Neural cell (in vitro differentiated cells): ENCODE data around the gene ETNK2. TPM values are rescaled to one million over a fixed set of nuclear protein-coding genes. Genes with fewer than 3 reads are reported as not detected.

Experiments used
- H2AFZ ChIP-seq: fragments of 200-600, 300-800 bp; sonication (generic), shearing (Covaris generic); 2 replicates; pipeline ENCODE4 v1.6.0; 2014; ENCODE audit warnings: low read depth, mild to moderate bottlenecking, antibody characterized with exemption, low read length, moderate library complexity
- H3F3A ChIP-seq: fragments of 200-600 bp; shearing (Covaris generic); 2 replicates; pipeline ENCODE4 v1.6.1; 2016; ENCODE audit warnings: mild to moderate bottlenecking, moderate library complexity, mixed read lengths, antibody characterized with exemption, low read length; ENCODE audit not compliant: insufficient read depth, poor library complexity, severe bottlenecking
- H3K27ac ChIP-seq: fragments of 200-600, 300-800 bp; sonication (generic), shearing (Covaris generic); 2 replicates; pipeline ENCODE4 v1.5.1; 2014; ENCODE audit warnings: mild to moderate bottlenecking, low read length, moderate library complexity
- H3K27me3 ChIP-seq: fragments of 300-800, 200-600 bp; sonication (generic), shearing (Covaris generic); 2 replicates; pipeline ENCODE4 v1.6.0; 2014; ENCODE audit warnings: mild to moderate bottlenecking, low read depth, low read length, moderate library complexity; ENCODE audit not compliant: insufficient read depth
- H3K36me3 ChIP-seq: fragments of 300-800, 200-600 bp; sonication (generic), shearing (Covaris generic); 2 replicates; pipeline ENCODE4 v1.5.1; 2014; ENCODE audit warnings: mild to moderate bottlenecking, antibody characterized with exemption, low read length, moderate library complexity; ENCODE audit not compliant: insufficient read depth
- H3K4me2 ChIP-seq: fragments of 300-800, 200-600 bp; sonication (generic), shearing (Covaris generic); 2 replicates; pipeline ENCODE4 v1.6.0; 2014; ENCODE audit warnings: mild to moderate bottlenecking, low read length
- H3K4me3 ChIP-seq: fragments of 300-800, 200-600 bp; sonication (generic), shearing (Covaris generic); 2 replicates; pipeline ENCODE4 v1.5.1; 2014; ENCODE audit warnings: mild to moderate bottlenecking, low read length, moderate library complexity
- H3K79me2 ChIP-seq: fragments of 200-600 bp; shearing (Covaris generic); replicated peaks from 2 replicates; pipeline ENCODE4 v1.6.0; 2014; ENCODE audit warnings: mild to moderate bottlenecking, low read length, moderate library complexity; ENCODE audit not compliant: insufficient read depth
- H3K9ac ChIP-seq: fragments of 300-800, 200-600 bp; sonication (generic), shearing (Covaris generic); 2 replicates; pipeline ENCODE4 v1.6.1; 2016; ENCODE audit warnings: mild to moderate bottlenecking, low read length, mixed read lengths
- H3K9me2 ChIP-seq: fragments of 200-600 bp; shearing (Covaris generic); 2 replicates; pipeline ENCODE4 v1.6.1; 2016; ENCODE audit warnings: mild to moderate bottlenecking, low read length, mixed read lengths; ENCODE audit not compliant: insufficient read depth
- H3K9me3 ChIP-seq: fragments of 200-600, 300-800 bp; sonication (generic), shearing (Covaris generic); 2 replicates; pipeline ENCODE4 v1.6.1; 2016; ENCODE audit warnings: mild to moderate bottlenecking, mixed run types, low read length, moderate library complexity, mixed read lengths
- H4K20me1 ChIP-seq: fragments of 200-600 bp; shearing (Covaris generic); 2 replicates; pipeline ENCODE4 v1.6.1; 2016; ENCODE audit warnings: mild to moderate bottlenecking, mixed run types; ENCODE audit not compliant: insufficient read depth
- EP300 ChIP-seq: fragments of 450-650 bp; conservative IDR thresholded peaks from 2 replicates; pipeline ENCODE4 v1.6.1; 2014; ENCODE audit warnings: antibody characterized with exemption, mild to moderate bottlenecking, moderate library complexity; ENCODE audit not compliant: poor library complexity, severe bottlenecking
- EZH2 ChIP-seq: fragments of 200-600, 300-800 bp; shearing (Covaris generic), sonication (generic); IDR thresholded peaks from 2 replicates; pipeline ENCODE4 v1.6.1; 2014; ENCODE audit warnings: antibody characterized with exemption, low read length, borderline replicate concordance, mild to moderate bottlenecking; ENCODE audit not compliant: insufficient read depth, poor library complexity, severe bottlenecking
- MXI1 ChIP-seq: fragments of 450-650 bp; conservative IDR thresholded peaks from 2 replicates; pipeline ENCODE4 v1.6.1; 2014; ENCODE audit warnings: antibody characterized with exemption, mild to moderate bottlenecking; ENCODE audit not compliant: poor library complexity, severe bottlenecking
- POLR2AphosphoS5 ChIP-seq: IDR thresholded peaks from 2 replicates; pipeline ENCODE4 v1.6.1; 2012
- RAD21 ChIP-seq: fragments of 450-650 bp; conservative IDR thresholded peaks from 2 replicates; pipeline ENCODE4 v1.6.1; 2014; ENCODE audit warnings: antibody characterized with exemption, mild to moderate bottlenecking, moderate library complexity
- SMC3 ChIP-seq: fragments of 450-650 bp; conservative IDR thresholded peaks from 2 replicates; pipeline ENCODE4 v1.6.1; 2014; ENCODE audit warnings: antibody characterized with exemption, mild to moderate bottlenecking, moderate library complexity; ENCODE audit not compliant: poor library complexity
- TAF1 ChIP-seq: IDR thresholded peaks from 2 replicates; pipeline ENCODE4 v1.6.1; 2012; ENCODE audit warnings: low read depth
- polyA plus RNA-seq: library from polyadenylated mRNA; depleted of rRNA; stranded (reverse); fragments of >200 nt; gene quantifications from 2 replicates; pipeline ENCODE4 v1.2.3, GENCODE V29; 2014
- TF ChIP-seq, protein P1 (sequence below): fragments of 450-650 bp; IDR thresholded peaks from 2 replicates; pipeline ENCODE4 v1.5.1; 2014; ENCODE audit warnings: antibody characterized with exemption, mild to moderate bottlenecking, moderate library complexity; ENCODE audit not compliant: poor library complexity, severe bottlenecking
- TF ChIP-seq, protein P2 (sequence below): IDR thresholded peaks from 2 replicates; pipeline ENCODE4 v1.6.1; 2012; ENCODE audit warnings: borderline replicate concordance

ETNK2 gene
- polyA plus RNA-seq, 1 donor from 2014 or later: 26.7 TPM

DNA sequence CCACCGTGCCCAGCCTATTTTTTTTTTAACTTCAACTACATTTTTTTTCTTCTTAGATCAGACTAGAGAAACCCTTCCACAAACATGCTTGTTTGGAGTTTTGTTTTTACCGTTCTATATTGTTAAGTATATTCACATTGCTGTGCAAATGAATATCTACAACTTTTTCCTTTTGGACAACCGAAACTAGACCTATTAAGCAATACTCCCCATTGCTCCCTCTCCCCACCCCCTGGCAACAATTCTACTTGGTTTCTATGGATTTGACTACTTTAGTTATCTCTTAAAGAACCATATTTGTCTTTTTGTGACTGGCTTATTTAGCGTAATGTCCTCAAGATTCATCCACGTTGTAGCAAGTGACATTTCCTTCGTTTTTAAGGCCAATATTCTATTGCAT lies 19.1 kb downstream of the ETNK2 start:
- no peaks in the 10 kb centered on the region for H3K9me3 ChIP-seq
- no peak overlapping the region for H3K9ac ChIP-seq
- no peaks in the 10 kb centered on the region for H3K79me2 ChIP-seq
- no peaks in the 10 kb centered on the region for H3F3A ChIP-seq
- H3K27me3 ChIP-seq: no peaks in the 10 kb centered on the region
- no peaks in the 10 kb centered on the region for H3K36me3 ChIP-seq
- TF ChIP-seq EP300: no peak
- TF ChIP-seq RAD21: no peak
- TF ChIP-seq TAF1: no peak
- no peak for TF ChIP-seq SMC3
- TF ChIP-seq, protein P1, sequence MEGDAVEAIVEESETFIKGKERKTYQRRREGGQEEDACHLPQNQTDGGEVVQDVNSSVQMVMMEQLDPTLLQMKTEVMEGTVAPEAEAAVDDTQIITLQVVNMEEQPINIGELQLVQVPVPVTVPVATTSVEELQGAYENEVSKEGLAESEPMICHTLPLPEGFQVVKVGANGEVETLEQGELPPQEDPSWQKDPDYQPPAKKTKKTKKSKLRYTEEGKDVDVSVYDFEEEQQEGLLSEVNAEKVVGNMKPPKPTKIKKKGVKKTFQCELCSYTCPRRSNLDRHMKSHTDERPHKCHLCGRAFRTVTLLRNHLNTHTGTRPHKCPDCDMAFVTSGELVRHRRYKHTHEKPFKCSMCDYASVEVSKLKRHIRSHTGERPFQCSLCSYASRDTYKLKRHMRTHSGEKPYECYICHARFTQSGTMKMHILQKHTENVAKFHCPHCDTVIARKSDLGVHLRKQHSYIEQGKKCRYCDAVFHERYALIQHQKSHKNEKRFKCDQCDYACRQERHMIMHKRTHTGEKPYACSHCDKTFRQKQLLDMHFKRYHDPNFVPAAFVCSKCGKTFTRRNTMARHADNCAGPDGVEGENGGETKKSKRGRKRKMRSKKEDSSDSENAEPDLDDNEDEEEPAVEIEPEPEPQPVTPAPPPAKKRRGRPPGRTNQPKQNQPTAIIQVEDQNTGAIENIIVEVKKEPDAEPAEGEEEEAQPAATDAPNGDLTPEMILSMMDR: no peak
- no peak for TF ChIP-seq EZH2
- TF ChIP-seq POLR2AphosphoS5: no peak
- TF ChIP-seq, protein P2, sequence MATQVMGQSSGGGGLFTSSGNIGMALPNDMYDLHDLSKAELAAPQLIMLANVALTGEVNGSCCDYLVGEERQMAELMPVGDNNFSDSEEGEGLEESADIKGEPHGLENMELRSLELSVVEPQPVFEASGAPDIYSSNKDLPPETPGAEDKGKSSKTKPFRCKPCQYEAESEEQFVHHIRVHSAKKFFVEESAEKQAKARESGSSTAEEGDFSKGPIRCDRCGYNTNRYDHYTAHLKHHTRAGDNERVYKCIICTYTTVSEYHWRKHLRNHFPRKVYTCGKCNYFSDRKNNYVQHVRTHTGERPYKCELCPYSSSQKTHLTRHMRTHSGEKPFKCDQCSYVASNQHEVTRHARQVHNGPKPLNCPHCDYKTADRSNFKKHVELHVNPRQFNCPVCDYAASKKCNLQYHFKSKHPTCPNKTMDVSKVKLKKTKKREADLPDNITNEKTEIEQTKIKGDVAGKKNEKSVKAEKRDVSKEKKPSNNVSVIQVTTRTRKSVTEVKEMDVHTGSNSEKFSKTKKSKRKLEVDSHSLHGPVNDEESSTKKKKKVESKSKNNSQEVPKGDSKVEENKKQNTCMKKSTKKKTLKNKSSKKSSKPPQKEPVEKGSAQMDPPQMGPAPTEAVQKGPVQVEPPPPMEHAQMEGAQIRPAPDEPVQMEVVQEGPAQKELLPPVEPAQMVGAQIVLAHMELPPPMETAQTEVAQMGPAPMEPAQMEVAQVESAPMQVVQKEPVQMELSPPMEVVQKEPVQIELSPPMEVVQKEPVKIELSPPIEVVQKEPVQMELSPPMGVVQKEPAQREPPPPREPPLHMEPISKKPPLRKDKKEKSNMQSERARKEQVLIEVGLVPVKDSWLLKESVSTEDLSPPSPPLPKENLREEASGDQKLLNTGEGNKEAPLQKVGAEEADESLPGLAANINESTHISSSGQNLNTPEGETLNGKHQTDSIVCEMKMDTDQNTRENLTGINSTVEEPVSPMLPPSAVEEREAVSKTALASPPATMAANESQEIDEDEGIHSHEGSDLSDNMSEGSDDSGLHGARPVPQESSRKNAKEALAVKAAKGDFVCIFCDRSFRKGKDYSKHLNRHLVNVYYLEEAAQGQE: no peak
- no peak for TF ChIP-seq MXI1
- H2AFZ ChIP-seq: no peak overlapping the region
- no peaks in the 10 kb centered on the region for H4K20me1 ChIP-seq
- no peak overlapping the region for H3K4me2 ChIP-seq
- no peak overlapping the region for H3K27ac ChIP-seq
- no peak overlapping the region for H3K4me3 ChIP-seq
- H3K9me2 ChIP-seq: no peaks in the 10 kb centered on the region

DNA sequence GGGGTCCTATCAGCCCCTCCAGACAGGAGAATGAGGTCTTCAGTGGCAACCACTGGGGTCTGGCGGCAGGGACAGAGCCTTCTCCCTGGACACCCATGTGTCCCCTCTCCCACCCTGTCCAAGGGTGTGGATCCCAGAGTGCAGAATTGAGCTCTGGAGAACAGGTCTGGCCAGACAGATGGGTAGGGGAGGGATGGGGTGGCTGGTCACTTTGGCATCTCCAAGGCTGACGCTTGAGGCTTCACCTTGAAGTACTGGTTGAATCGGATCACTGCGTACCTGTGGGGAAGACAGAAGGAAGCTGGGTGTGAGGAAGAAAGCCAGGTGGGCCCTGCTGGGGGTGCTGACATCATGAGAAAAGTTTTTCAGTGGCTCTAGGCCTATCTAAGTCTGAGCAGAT lies 19.9 kb downstream of the ETNK2 start:
- Histone ChIP-seq H3K36me3 (no peaks in the 10 kb centered on the region), H3F3A (no peaks in the 10 kb centered on the region), H3K4me3 (no peak overlapping the region), H3K9me2 (no peaks in the 10 kb centered on the region), H3K9ac (no peak overlapping the region), H2AFZ (no peak overlapping the region), H3K9me3 (no peaks in the 10 kb centered on the region), H3K79me2 (no peaks in the 10 kb centered on the region), H4K20me1 (no peaks in the 10 kb centered on the region), H3K27me3 (no peaks in the 10 kb centered on the region), H3K4me2 (no peak overlapping the region), H3K27ac (no peak overlapping the region)
- TF ChIP-seq RAD21: no peak
- TF ChIP-seq TAF1: no peak
- TF ChIP-seq SMC3: no peak
- TF ChIP-seq, protein P2: no peak
- no peak for TF ChIP-seq POLR2AphosphoS5
- TF ChIP-seq, protein P1: no peak
- no peak for TF ChIP-seq MXI1
- TF ChIP-seq EZH2: no peak
- no peak for TF ChIP-seq EP300
